ENCODE results near the gene FALEC.

DNA sequence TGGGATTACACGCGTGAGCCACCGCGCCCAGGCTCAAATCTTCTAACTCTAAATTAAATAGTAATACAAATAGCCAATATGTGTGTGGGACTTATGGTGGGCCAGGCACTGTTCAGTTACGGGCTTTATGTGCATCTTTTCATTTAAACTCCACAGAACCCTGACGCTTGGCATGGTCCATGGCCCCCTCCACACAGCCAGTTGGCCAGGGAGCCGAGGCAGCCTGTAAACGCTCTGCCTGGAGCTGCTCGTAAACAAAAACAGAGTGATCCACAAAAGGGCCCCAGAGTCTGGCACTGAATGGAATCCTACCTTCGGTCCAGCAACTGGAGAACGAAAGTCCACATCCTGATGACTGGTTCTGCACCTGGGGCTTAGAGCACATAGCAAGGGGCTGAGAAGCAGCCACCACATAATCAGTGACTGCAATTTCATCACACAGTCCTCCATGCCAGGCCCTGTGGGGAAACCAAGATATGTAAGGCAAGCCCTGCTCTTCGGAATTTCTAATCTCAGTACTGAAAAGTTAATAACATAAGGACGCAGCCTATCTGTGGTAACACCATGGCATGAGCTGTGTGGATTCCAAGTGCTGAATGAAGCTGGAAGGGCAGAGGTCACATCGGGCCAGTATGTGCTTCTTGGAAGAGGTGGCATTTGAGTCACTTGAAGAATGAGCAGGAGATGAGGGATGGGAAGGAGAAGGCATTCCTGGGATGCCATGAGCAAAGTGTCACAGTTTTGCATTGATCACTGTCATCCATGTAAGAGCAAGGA, 20.1 kb downstream of the FALEC start:
- TF ChIP-seq, protein P1, sequence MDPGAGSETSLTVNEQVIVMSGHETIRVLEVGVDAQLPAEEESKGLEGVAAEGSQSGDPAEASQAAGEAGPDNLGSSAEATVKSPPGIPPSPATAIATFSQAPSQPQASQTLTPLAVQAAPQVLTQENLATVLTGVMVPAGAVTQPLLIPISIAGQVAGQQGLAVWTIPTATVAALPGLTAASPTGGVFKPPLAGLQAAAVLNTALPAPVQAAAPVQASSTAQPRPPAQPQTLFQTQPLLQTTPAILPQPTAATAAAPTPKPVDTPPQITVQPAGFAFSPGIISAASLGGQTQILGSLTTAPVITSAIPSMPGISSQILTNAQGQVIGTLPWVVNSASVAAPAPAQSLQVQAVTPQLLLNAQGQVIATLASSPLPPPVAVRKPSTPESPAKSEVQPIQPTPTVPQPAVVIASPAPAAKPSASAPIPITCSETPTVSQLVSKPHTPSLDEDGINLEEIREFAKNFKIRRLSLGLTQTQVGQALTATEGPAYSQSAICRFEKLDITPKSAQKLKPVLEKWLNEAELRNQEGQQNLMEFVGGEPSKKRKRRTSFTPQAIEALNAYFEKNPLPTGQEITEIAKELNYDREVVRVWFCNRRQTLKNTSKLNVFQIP (CRISPR knock-in tag; IDR thresholded peaks at IDR 0.05; ENCODE audit: borderline replicate concordance, low read depth): no peak
- TF ChIP-seq ZNF8 (CRISPR knock-in tag; IDR thresholded peaks at IDR 0.05) (no peak), ZFP30 (CRISPR knock-in tag; IDR thresholded peaks at IDR 0.05) (no peak), ZNF565 (CRISPR knock-in tag; conservative IDR thresholded peaks at IDR 0.05; ENCODE audit: low read depth) (no peak), ZC3H10 (CRISPR knock-in tag; IDR thresholded peaks at IDR 0.05) (no peak), GLIS3 (CRISPR knock-in tag; IDR thresholded peaks at IDR 0.05) (no peak)
- TF ChIP-seq, protein P2, sequence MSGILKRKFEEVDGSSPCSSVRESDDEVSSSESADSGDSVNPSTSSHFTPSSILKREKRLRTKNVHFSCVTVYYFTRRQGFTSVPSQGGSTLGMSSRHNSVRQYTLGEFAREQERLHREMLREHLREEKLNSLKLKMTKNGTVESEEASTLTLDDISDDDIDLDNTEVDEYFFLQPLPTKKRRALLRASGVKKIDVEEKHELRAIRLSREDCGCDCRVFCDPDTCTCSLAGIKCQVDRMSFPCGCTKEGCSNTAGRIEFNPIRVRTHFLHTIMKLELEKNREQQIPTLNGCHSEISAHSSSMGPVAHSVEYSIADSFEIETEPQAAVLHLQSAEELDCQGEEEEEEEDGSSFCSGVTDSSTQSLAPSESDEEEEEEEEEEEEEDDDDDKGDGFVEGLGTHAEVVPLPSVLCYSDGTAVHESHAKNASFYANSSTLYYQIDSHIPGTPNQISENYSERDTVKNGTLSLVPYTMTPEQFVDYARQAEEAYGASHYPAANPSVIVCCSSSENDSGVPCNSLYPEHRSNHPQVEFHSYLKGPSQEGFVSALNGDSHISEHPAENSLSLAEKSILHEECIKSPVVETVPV (CRISPR knock-in tag; IDR thresholded peaks at IDR 0.05): no peak
